Stimulated activated CD8-positive, alpha-beta memory T cell treated with anti-CD3 and anti-CD28 coated beads, Interleukin-12 subunit alpha, Interleukin-12 subunit beta, amount 100 ng/mL, for 4 hours (primary cell): ENCODE measurements around the gene TMEM81.

ENCODE experiments used
- DNase-seq: peaks from one replicate; pipeline ENCODE4 v3.0.0-alpha.2; 2020; ENCODE audit warnings: low read depth

The TMEM81 gene

DNA sequence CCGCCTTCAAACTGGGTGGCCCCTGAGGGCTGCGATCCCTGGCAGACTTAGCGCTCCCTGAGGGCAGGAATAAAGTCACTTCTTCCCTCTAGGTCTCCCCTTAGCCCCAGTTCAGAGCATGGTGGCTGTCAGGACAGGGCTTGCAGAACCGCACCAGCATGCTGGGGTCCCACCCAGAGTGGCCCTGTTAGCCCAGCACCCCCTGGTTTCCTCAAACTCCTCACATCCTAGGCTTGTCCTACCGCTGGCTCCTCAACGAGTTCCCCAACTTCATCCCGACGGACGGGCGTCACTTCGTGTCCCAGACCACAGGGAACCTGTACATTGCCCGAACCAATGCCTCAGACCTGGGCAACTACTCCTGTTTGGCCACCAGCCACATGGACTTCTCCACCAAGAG is 25.4 kb downstream of the TMEM81 start:
- DNase-seq = no peak

DNA sequence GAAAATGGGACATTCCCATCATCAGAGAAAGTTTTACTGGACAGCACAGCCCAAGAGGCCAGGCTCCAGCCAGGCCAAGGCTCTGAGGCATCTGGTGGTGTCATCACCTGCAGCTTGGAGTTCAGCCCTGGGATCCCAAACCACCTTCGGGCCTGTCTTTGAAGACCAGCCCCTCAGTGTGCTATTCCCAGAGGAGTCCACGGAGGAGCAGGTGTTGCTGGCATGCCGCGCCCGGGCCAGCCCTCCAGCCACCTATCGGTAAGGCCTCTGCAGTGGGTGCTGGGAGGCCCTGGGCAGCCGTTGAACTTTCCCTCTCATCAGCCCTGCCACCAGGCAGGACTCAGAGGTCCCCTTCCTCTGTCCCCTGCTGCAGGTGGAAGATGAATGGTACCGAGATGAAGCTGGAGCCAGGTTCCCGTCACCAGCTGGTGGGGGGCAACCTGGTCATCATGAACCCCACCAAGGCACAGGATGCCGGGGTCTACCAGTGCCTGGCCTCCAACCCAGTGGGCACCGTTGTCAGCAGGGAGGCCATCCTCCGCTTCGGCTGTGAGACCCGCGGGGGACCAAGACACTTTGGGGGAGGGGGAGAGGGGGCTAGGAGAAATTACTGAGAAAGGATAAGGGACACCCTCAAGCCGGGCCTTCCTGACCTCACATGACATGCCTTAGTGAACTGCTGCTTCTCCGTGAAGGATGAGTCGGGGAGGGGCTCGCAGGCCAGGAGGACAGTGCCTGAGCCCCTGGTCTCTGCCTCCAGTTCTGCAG is 26.3 kb downstream of the TMEM81 start:
- DNase-seq = no peak

DNA sequence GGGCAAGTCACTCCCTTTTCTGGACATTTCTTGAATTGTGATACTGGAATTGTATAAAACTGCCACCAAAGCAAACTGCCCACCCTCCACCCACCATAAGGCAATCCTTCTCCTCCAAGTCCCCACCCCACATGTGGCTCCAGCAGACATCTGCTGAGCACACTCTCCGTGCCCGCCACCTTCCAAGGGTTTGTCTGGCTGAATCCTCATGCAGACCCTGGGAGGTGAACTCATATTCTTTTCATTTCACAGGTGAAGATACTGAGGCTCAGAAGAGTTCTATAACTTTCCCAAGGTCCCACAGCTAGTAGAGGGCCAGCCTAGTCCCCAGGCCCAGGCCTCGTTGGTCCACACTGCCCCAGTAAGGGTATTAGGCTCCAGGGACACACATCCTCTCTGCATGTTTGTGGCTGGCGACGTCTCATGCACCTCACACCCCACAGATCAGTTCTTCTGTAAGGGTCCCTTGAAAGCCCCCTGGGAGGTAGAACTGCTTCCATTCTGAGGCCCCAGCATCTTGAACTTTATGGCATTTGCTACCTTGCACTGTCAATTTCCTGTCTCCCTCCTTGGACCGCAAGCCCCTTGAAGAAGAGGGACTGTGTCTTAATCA is 27.2 kb downstream of the TMEM81 start:
- no peak for DNase-seq

DNA sequence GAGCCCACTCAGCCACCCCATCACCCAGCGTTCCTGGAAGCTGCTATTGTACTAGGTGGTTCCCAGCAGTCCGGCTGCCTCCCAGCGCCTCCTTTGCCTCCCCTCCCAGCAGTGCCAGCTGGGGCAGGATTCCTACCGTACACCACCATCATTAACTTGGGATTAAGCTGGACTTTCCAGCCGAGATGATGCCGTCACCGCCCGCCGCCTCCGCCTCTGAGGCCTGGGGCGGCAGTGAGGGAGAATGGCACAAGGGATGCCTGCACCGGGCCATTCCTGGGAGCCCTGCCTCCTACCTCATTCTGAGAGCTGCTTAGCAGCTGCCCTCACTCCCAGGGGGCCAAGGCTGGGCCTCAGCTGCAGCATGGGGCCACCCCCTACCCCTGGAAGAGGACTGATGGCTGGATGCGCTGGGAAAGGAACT is 28.1 kb downstream of the TMEM81 start:
- no peak for DNase-seq

DNA sequence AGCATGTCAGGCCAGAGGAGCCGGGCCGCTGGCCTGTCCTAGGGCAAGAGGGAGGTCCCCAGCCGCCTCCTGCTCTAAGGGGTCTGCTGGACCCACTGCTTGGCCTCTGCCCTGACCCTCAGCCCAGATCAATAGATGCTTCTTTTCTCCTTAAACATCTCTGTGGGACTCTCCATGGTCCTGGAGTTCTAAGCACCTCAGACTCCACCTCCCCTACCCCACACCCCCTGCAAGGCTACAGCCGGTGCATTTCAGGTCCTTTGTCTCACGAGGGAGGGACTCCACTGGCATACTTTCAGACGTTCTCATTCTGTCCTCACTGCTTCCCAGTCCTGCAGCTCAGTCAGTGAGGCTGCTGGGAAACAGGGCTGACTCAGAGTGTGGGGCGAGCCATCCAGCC is 30.2 kb downstream of the TMEM81 start:
- DNase-seq = no peak

DNA sequence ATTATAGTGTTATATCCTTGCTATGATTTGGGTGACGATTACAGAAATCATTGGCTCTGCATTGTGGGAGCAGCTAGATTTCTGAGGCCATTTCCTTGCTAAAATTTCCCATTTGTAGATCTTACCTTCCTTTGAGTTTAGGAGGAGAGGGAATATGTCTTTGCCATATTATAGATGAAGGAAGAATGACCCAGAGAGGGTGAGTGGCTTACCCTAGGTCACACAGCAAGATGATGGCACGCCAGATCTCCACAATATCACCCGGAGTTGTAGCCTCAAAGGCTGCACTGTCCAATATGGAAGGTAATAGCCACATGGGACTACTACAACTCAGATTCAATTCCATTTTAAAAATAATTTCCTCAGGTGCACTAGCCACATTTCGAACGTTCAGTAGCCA is 31.0 kb downstream of the TMEM81 start:
- no peak for DNase-seq

DNA sequence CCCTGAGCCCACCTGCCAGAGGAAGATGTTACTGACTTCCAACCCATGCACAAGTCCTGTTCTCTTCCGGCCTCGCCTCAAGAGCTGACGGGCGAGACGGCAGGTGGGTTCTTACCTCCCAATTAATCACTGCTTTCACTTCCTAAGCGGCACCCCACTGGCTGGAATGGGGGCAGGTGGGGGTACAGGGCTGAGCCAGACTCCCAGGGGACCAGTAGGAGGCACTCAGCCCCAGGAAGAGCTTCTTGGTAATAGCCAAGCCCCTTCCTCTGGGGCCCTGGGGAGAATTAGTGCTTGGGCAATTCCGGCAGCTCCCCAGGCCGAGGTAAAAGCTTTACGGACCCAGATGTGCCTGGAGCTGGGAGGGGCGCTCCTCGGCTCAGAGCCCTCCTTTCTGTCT is 31.6 kb downstream of the TMEM81 start:
- DNase-seq = no peak

DNA sequence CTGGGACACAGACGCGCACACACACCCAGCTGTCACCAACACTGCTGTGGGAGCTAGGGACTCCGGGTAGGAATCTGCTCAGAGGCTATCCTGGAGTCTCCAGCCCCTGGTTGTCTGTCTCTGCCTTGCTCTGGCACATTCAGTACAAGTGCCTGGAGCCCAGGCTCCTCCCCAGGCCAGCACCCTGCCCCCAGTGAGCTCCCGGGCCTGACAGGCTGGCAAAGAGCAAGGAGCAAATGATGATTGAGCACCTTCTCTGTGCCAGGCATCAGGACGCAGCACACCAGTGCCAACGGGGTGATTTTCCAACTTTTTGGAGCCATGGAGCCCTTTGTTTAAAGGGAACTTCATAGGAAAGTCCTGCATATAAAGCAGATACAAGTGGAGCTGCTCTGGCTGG is 34.8 kb downstream of the TMEM81 start:
- no peak for DNase-seq

DNA sequence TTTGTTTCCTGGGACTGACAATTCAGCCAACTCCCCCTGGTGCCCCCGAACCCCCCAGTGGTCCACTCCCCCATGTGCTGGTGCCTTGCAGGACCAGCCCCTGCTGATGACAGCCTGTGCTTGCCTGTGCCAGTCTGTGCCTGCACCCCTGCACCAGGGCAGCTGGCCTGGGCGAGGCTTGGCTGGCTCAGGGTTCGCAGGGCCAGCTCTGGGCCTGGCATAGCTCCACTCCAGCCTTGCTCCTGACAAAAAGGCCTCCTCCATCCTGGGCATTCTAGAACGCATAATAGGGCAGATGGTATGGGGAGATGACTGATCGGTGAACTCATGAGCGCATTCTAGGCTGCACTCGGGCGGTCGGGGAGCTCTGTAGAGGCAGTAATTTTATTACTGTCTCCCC is 35.9 kb downstream of the TMEM81 start:
- no peak for DNase-seq

DNA sequence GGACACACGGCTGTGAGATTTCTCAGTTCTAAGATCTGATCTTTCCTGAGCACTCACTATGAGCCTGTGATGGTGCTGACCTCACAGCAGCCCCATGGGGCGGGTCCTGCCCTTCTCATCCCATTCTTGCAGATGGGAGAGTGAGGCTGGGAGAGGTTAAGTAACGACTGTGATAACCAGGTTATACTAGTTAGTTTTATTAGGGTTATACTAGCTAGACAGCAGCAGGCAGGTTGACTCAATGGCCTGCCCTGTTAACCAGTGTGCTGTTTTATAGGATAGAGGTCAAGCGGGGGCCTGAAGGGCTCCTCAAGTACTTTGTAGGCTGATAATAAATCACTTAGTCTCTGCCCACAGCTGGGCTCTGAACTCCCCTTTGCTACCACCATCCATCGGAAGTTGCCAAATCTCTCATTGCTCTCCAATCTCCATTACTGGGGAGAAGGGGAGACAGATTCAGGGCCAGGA is 36.5 kb downstream of the TMEM81 start:
- no peak for DNase-seq

DNA sequence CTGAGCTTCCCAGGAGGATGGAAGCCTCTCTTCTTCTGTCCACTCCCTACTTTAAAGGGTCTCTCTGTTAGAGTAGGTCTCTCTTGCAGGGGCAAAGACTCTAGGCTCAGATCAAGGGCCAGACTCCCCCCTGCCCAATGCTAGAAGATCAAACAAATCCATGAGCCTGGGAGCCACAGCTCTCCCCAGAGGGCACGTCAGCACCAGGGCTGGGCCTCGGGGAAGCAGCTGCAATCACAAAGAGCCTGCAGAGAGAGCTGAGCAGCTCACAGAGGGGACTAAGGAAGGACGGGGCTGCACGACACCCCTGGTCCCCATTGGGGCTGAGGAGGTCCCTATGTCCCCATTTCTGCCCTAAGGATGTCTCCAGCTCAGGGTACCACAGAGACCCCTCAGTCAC is 37.4 kb downstream of the TMEM81 start:
- DNase-seq = no peak

DNA sequence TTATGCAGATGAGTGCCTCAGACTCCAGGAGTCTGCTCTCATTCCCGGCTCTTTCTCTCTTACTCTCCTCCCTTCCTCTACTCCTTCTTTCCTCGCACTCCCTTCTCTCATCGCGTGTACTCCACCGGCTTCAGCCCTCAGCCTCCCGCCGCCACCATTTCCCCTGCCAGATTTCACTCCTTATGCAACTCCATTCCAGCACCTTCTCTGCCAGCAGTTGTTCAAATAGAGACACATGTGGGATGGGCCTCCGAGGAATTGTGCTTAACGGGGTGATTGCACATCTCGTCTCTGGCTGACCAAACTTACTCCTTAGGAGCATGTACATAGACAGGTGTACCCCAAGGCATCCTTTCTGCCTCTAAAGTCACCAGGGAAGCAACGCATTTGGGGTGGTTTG is 39.1 kb downstream of the TMEM81 start:
- DNase-seq = no peak

DNA sequence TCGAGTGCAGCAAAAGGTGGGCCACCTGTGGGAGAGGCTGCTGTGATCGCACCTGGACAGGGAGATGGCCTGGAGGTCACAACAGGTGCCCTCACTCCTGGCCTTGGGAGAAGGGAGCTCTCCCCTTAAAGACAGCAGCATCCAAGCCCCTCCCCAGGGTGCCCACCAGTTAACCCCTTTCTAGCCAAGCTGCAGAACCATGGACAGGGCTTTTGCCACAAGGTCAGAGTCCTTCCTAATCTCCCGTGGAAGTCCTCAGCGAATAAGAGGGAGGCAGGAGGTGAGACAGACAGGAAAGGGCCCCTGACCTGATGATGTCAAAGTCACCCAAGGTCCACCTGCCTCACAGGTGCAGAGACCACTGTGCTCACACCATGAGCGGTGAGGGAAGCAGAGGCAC is 39.5 kb downstream of the TMEM81 start:
- no peak for DNase-seq

DNA sequence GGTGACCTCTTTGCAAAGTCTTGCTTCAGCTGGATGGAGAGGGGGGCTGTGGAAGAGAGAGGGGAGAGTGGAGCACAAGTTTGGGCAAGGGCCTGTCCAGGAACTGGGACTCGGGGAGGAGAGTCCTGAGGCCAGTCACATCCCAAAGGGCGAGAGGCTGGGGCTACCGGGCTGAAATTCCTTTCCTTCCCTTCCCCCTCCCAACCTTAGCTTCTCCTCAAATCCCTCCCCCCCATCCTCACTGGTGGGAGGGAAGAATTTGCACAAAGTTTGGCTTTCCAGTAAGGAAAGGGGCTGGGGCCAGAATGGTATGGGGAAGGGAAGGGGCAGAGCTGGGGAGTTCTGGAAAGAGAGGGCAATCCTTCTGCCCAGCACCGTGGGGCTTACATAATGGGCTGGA is 40.4 kb downstream of the TMEM81 start:
- no peak for DNase-seq

DNA sequence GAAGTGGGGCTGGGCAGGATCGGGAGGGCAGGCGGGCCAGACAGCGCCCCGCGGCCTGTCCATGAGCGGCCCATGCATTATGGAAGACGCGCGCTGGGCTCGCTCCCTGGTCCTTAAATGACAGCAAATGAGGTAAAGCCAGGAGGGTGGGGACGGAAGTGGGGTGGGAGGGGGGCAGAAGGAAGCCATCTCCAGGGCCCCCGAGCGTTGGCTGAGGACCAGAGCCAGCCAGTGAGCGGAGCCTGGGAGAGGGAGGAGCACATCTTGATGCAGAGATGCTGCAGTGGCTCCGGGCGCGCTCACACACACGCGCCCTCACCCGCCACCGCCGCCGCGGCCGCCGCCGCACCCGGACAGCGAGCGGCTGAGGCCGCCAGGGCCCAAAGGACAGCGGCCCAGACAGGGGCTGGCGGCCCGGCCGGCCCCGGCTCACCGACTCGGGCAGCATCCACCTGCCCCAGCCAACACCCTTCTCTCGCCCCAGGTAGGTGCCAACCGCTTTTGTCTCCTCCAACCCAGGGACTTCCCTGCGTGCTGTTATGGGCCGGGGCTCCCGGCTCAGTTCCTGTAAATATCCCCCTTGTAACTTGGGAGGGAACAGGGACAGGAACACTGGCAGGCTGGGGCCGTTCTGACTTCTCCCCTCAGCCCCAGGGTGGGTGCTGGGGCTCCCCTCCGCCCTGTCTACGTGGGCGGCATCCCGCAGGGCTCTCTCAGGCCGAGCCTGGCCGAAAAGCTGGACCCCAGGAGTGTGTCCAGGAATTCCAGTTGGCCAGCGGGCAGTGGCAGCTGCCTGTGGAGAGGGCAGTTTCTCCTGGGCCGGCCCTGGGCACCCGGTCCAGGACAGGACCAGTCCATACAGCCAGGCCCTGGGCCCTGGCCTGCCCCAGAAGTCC is 41.1 kb downstream of the TMEM81 start, which contains the start of gene CNTN2:
CNTN2 (plus strand) TSS at position 302 of the 896 bp plus-strand sequence. CDS start 9,974 bp downstream, outside the sequence.
- DNase-seq = no peak

DNA sequence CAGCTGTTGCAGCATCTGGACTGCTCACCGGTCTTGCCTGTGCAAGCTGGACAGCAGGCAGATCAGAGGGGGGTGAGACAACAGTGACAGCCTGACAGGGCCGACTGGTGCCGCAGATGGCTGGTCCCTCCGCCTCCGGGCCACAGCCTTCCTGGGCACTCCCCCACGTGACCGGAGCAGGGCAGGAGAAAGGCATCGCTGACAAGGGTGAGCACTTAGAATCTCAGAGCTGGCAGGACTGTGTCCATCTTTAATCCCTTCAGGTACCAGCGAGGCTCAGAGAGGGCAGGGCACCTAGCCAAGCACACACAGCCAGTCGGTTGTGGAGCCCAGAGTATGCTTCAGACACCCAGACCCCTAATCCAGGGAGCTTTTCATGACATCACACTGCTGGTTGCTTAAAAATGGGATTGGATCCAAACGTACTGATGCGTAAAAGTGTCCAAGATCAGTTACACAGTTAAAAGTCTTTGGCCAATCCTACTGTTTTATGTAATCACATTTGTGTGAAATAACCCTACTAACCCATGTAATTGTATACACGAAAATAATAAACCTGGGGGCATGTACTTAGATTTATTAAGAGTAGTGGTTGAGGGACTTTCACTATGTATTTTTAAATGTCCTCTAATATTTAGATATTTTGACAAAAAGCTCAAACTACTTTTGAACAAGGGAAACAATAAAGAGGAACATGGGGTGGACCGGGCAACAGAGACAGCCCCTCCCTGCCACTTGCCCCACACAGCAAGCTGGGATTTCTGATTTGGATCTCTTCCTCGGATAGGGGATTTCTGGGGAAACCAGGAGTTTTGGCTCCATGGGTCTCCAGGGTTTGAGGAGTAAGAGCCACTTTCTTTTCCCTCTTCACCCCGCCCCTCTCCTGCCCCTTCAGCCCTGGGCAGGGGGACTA is 42.0 kb downstream of the TMEM81 start:
- DNase-seq = no peak

DNA sequence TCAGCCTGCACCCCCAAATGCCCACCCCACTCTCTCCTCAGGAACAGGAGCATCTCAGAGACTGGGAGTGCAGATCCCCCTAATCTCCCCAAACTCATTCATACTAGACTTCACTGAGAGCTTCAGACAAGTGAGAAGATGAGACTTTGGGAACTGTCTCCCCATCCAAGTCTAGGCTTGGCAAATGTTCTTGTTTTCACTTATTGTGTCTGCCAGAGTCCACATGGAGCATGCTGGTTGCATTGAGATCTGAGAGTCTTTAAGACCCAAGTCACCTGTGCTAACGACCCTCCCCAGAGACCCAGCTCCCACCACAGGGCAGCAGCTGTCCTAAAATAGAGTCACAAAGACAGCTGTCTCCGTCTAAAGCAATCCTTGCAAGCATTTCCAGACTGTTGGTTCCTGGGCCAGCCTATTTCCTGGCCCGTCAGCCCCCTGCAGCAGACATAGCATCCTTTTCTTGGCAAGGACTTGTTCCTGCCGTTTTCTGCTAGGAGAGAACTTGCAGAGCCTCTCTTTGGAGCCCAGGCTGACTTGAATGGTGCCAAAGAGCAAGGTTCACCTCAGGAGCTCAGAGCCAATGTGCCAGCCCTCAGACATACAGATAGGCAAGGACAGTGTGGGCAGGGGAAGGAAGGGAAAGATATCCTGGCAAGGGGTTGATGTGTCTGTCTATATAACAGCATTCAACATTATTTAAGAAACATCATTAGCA is 43.1 kb downstream of the TMEM81 start:
- DNase-seq = no peak

DNA sequence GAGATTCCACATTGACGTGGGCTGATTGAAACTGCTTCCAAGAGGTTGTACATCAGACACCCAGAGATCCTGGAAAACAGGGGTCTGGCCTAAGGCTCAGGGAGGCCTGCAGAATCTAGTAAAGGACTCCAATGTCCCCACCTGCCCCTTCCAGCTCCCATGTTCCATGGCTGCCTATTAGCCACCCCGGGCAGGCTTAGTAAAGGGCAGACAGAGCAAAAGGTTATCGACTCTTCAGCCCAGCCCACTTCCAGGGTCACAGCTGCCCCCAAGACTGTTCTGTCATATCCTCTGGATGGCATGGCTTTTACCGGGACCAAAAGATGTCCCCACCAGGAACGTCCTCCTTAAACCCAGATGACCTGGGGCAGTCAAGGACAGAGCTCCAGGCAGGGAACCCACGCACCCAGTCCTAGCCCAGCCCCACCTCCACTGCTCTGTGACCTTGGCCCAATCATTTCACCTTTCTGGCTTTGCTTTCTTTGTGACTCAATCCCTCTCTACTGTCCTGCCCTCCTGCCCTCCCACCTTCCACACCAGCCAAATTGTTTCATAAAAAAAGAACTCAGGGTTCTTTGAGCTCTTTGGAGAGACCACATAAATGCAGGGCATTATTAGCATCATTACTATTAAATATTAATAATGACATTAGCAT is 46.0 kb downstream of the TMEM81 start:
- no peak for DNase-seq

DNA sequence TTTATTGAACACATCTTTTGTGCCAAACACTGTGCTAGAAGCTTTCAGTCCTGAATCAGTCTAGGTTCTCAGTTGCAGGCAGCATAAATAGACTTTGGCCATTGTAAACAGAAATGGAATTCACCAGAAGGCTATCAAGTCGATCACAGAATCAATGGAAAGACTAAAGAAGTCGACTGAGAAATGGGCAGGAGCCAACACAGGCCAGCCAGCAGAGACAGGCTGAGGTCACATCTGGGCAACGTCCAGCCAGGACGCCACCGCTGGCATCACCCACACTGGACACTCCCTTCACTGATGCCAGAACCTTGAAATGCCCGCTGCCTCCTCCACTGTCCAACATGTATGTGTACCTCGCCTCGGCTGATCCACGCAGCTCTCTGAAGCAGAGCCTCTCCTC is 46.7 kb downstream of the TMEM81 start:
- no peak for DNase-seq
